ENCODE measurements around the gene ABHD17C. TPM values are rescaled to one million over a fixed set of nuclear protein-coding genes. Genes with fewer than 3 reads are reported as not detected.

ABHD17C gene
- total and polyA plus RNA-seq, 2 experiments from 2014 or later = 11.3 to 23.8 TPM

DNA sequence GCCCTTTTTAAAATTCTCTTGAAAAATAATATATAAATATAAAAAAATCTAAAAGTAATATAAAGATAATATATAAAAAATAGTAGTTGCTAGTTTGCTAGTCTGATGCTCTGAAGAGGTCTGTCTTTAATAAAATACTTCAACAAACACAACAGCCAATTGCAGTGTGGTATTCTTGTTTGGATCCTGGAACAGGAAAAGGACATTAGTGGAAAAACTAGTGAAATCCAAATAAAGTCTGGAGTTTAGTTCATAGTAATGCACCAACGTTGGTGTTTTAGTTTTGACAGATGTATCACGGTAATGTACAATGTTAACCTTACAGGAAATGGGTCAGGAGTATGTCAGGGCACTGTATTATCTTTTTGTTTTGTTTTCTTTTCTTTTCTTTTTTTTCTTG lies 58.1 kb downstream of the ABHD17C start (continued):
- TF ChIP-seq CREB1 (CRISPR knock-in tag; IDR thresholded peaks at IDR 0.05; ENCODE audit: low read depth) (no peak), EZH2phosphoT487 (IDR thresholded peaks at IDR 0.05; ENCODE audit: unreplicated experiment) (no peak)
- TF ChIP-seq, protein P1, sequence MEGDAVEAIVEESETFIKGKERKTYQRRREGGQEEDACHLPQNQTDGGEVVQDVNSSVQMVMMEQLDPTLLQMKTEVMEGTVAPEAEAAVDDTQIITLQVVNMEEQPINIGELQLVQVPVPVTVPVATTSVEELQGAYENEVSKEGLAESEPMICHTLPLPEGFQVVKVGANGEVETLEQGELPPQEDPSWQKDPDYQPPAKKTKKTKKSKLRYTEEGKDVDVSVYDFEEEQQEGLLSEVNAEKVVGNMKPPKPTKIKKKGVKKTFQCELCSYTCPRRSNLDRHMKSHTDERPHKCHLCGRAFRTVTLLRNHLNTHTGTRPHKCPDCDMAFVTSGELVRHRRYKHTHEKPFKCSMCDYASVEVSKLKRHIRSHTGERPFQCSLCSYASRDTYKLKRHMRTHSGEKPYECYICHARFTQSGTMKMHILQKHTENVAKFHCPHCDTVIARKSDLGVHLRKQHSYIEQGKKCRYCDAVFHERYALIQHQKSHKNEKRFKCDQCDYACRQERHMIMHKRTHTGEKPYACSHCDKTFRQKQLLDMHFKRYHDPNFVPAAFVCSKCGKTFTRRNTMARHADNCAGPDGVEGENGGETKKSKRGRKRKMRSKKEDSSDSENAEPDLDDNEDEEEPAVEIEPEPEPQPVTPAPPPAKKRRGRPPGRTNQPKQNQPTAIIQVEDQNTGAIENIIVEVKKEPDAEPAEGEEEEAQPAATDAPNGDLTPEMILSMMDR (conservative IDR thresholded peaks at IDR 0.05; ENCODE audit: low read depth in 2 of 2) = no peak
- TF ChIP-seq, protein P2, sequence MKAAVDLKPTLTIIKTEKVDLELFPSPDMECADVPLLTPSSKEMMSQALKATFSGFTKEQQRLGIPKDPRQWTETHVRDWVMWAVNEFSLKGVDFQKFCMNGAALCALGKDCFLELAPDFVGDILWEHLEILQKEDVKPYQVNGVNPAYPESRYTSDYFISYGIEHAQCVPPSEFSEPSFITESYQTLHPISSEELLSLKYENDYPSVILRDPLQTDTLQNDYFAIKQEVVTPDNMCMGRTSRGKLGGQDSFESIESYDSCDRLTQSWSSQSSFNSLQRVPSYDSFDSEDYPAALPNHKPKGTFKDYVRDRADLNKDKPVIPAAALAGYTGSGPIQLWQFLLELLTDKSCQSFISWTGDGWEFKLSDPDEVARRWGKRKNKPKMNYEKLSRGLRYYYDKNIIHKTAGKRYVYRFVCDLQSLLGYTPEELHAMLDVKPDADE (IDR thresholded peaks at IDR 0.05) = no peak

DNA sequence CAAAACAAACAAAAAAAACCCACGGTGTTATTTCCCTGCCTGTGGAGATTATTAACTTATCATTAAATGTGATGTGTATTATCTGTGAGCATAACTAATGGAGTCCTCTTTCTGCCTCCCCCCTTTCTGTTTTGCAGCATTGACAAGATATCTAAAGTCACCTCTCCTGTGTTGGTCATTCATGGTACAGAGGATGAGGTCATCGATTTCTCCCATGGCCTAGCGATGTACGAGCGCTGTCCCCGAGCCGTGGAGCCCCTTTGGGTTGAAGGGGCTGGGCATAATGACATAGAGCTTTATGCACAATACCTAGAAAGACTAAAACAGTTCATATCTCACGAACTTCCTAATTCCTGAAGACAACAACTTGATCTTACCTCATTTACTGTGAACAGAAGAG lies 58.9 kb downstream of the ABHD17C start:
- TF ChIP-seq NANOG (IDR thresholded peaks at IDR 0.05; ENCODE audit: borderline replicate concordance) = no peak
- no peak for TF ChIP-seq CREB1 (CRISPR knock-in tag; IDR thresholded peaks at IDR 0.05; ENCODE audit: low read depth)
- no peak for TF ChIP-seq EZH2phosphoT487 (IDR thresholded peaks at IDR 0.05; ENCODE audit: unreplicated experiment)
- TF ChIP-seq, protein P1 (conservative IDR thresholded peaks at IDR 0.05; ENCODE audit: low read depth in 2 of 2) = no peak
- no peak for TF ChIP-seq ZNF331 (CRISPR knock-in tag; IDR thresholded peaks at IDR 0.05; ENCODE audit: low read depth)
- no peak for TF ChIP-seq EZH2 (IDR thresholded peaks at IDR 0.05; ENCODE audit: low read depth, unreplicated experiment)
- no peak for TF ChIP-seq STAT1 (IDR thresholded peaks at IDR 0.05; ENCODE audit: unreplicated experiment)
- TF ChIP-seq, protein P3, sequence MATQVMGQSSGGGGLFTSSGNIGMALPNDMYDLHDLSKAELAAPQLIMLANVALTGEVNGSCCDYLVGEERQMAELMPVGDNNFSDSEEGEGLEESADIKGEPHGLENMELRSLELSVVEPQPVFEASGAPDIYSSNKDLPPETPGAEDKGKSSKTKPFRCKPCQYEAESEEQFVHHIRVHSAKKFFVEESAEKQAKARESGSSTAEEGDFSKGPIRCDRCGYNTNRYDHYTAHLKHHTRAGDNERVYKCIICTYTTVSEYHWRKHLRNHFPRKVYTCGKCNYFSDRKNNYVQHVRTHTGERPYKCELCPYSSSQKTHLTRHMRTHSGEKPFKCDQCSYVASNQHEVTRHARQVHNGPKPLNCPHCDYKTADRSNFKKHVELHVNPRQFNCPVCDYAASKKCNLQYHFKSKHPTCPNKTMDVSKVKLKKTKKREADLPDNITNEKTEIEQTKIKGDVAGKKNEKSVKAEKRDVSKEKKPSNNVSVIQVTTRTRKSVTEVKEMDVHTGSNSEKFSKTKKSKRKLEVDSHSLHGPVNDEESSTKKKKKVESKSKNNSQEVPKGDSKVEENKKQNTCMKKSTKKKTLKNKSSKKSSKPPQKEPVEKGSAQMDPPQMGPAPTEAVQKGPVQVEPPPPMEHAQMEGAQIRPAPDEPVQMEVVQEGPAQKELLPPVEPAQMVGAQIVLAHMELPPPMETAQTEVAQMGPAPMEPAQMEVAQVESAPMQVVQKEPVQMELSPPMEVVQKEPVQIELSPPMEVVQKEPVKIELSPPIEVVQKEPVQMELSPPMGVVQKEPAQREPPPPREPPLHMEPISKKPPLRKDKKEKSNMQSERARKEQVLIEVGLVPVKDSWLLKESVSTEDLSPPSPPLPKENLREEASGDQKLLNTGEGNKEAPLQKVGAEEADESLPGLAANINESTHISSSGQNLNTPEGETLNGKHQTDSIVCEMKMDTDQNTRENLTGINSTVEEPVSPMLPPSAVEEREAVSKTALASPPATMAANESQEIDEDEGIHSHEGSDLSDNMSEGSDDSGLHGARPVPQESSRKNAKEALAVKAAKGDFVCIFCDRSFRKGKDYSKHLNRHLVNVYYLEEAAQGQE (IDR thresholded peaks at IDR 0.05; ENCODE audit: unreplicated experiment) = no peak
- TF ChIP-seq JUNB (IDR thresholded peaks at IDR 0.05; ENCODE audit: unreplicated experiment) = no peak
- Mint-ChIP-seq H3K27ac (peak overlapping the region; percentile 50; the same call in 1 of the 2 replicates), H3K27me3 (ENCODE audit: insufficient read depth, low read depth, poor library complexity) (no peaks in the 10 kb centered on the region), H3K4me1 (peaks cover 22% of the 10 kb centered on the region), H3K4me3 (no peak overlapping the region), H3K36me3 (ENCODE audit: low read depth) (peaks cover 9% of the 10 kb centered on the region; the same call in 2 of the 3 replicates), H3K9me3 (no peaks in the 10 kb centered on the region)
- no peak for DNase-seq (ENCODE audit: low spot score)
- Histone ChIP-seq H3K36me3 (ENCODE audit: insufficient read depth) (no peaks in the 10 kb centered on the region), H4K20me1 (replicated peaks; ENCODE audit: insufficient read depth) (peaks cover 5% of the 10 kb centered on the region; the same call in 1 of the 2 replicates), H3K27me3 (ENCODE audit: insufficient read depth) (no peaks in the 10 kb centered on the region), H3K4me2 (no peak overlapping the region), H3K27ac (ENCODE audit: low read depth) (no peak overlapping the region), H3K4me1 (ENCODE audit: insufficient read depth) (peaks cover 10% of the 10 kb centered on the region; the same call in 1 of the 2 replicates), H3K4me3 (no peak overlapping the region), H3K9me2 (ENCODE audit: insufficient read depth) (no peaks in the 10 kb centered on the region), H3K79me2 (replicated peaks; ENCODE audit: insufficient read depth) (no peaks in the 10 kb centered on the region), H2AFZ (no peak overlapping the region), H3F3A (replicated peaks; ENCODE audit: low read depth) (no peaks in the 10 kb centered on the region)
- ATAC-seq = no peak
